HFFc6 (cell line): ENCODE data around the gene FBXL17. TPM values are rescaled to one million over a fixed set of nuclear protein-coding genes. Genes with fewer than 3 reads are reported as not detected.

Experiments used
- DNase-seq: peaks from one replicate; pipeline ENCODE4 v3.0.0-alpha.2; 2018
- H3K27ac Mint-ChIP-seq: 2 replicates; pipeline ENCODE4 v1.8.0; 2020; ENCODE audit warnings: mild to moderate bottlenecking, mixed read lengths
- H3K27me3 Mint-ChIP-seq: 2 replicates; pipeline ENCODE4 v1.8.0; 2021; ENCODE audit warnings: mild to moderate bottlenecking, moderate library complexity, mixed read lengths; ENCODE audit not compliant: insufficient read depth
- H3K36me3 Mint-ChIP-seq: 2 replicates; pipeline ENCODE4 v1.8.0; 2021; ENCODE audit warnings: low read depth, mixed read lengths
- H3K4me1 Mint-ChIP-seq: 2 replicates; pipeline ENCODE4 v1.8.0; 2020; ENCODE audit warnings: low read depth, mixed read lengths
- H3K4me3 Mint-ChIP-seq: 2 replicates; pipeline ENCODE4 v1.8.0; 2020; ENCODE audit warnings: mild to moderate bottlenecking, moderate library complexity, mixed read lengths
- H3K9me3 Mint-ChIP-seq: 2 replicates; pipeline ENCODE4 v1.8.0; 2020; ENCODE audit warnings: mild to moderate bottlenecking, mixed read lengths
- total RNA-seq, 6 experiments: library from RNA; stranded (reverse); fragmentation: NEBNext Ultra II Directional; extraction: Animal tissue kit (Norgen Biotek cat#: 25700); gene quantifications; 2 replicates in 1 of 6; 3 replicates in 5 of 6; pipeline ENCODE4 v1.2.3, GENCODE V29; 2021
- TF ChIP-seq, protein P1 (sequence below): fragments of 200-600 bp; sonication (generic); IDR thresholded peaks from 2 replicates; pipeline ENCODE4 v1.5.0; 2021; ENCODE audit warnings: antibody characterized with exemption, mild to moderate bottlenecking

FBXL17 gene
- total RNA-seq, 6 experiments from 2014 or later = 8.2 to 13.1 (median 10.8) TPM

DNA sequence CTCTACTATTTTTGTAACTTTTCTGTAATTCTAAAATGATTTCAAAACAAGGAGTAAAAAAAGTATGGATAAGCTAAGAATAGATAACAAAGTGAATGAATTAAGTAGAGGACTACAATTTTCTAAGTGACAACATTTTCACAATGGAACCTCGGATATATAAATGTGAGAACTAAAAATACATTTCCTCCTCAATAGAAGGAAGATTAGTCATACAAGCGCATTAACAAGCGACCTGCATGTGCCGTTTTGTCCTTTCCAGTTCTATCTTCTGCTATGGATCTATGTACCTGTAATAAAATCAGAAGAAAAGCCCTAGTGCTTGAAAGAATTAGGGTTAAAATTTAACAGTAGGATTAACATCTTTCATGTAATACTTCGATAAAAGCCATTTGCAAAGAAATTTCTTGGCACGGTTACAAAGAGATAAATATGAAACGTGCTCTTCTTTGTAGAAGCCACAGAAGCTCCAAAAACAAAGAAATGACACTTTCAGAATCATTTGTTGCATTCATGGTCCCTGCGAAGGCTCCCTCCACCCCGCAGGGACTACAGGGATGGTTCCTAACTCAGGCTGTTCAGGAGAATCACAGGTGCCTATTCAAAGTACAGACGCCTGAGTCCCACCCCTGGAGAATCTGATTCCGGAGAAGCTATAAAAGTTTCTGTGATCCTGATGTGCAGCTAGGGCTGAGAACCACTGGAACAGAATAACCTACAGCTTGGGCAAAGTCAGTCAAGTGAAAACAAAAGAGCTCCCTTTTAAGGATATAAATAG, 494.5 kb downstream of the FBXL17 start:
- Mint-ChIP-seq H3K9me3 (no peaks in the 10 kb centered on the region; the same call in 1 of the 2 replicates), H3K27ac (no peak overlapping the region), H3K4me3 (no peak overlapping the region), H3K27me3 (no peaks in the 10 kb centered on the region), H3K4me1 (no peaks in the 10 kb centered on the region), H3K36me3 (no peaks in the 10 kb centered on the region)
- TF ChIP-seq, protein P1, sequence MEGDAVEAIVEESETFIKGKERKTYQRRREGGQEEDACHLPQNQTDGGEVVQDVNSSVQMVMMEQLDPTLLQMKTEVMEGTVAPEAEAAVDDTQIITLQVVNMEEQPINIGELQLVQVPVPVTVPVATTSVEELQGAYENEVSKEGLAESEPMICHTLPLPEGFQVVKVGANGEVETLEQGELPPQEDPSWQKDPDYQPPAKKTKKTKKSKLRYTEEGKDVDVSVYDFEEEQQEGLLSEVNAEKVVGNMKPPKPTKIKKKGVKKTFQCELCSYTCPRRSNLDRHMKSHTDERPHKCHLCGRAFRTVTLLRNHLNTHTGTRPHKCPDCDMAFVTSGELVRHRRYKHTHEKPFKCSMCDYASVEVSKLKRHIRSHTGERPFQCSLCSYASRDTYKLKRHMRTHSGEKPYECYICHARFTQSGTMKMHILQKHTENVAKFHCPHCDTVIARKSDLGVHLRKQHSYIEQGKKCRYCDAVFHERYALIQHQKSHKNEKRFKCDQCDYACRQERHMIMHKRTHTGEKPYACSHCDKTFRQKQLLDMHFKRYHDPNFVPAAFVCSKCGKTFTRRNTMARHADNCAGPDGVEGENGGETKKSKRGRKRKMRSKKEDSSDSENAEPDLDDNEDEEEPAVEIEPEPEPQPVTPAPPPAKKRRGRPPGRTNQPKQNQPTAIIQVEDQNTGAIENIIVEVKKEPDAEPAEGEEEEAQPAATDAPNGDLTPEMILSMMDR = no peak
- no peak for DNase-seq

DNA sequence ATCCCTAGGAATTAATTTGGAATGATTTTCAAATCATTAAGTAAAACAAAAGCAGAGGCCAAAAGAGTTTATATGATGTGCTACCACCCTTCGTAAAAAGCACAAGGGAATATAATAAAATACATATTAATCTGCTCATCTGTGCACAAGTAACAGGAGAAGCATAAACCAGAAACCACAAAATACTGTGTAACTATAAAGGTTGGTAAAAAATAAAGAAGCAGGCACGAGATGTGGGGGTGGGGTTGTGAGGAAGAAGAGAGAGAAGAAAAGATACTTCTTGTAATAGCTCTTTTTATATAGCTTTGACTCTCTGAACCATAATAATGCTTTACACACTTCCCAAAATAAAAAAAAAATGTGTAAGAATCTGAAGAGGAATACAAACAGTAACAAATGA, 496.3 kb downstream of the FBXL17 start:
- H3K4me1 Mint-ChIP-seq = no peaks in the 10 kb centered on the region
- no peak for DNase-seq
- no peaks in the 10 kb centered on the region for H3K27me3 Mint-ChIP-seq
- no peaks in the 10 kb centered on the region; the same call in 1 of the 2 replicates for H3K9me3 Mint-ChIP-seq
- no peaks in the 10 kb centered on the region for H3K36me3 Mint-ChIP-seq
- no peak overlapping the region for H3K4me3 Mint-ChIP-seq
- TF ChIP-seq, protein P1 = no peak
- H3K27ac Mint-ChIP-seq = no peak overlapping the region

DNA sequence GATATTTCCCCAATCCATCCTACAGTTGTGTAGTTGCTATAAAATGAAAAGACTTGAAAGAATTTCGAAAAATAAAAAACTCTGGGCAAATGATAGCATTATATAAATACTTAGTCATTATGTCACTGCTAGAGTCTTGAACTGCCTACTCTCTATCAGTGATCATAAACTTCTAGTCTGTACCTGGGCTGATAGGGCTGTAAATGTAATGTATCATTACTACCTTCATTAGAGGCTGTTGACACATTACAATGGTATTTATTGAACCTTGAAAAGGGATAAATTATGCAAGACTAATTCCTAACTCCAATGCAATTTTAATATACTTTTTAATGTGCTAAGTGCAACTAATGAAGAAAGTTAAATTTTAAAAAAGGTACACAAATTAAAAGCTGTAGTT, 497.0 kb downstream of the FBXL17 start:
- Mint-ChIP-seq H3K4me1 (no peaks in the 10 kb centered on the region), H3K36me3 (no peaks in the 10 kb centered on the region), H3K27me3 (no peaks in the 10 kb centered on the region), H3K27ac (no peak overlapping the region), H3K4me3 (no peak overlapping the region), H3K9me3 (no peaks in the 10 kb centered on the region; the same call in 1 of the 2 replicates)
- DNase-seq = no peak
- TF ChIP-seq, protein P1 = no peak

DNA sequence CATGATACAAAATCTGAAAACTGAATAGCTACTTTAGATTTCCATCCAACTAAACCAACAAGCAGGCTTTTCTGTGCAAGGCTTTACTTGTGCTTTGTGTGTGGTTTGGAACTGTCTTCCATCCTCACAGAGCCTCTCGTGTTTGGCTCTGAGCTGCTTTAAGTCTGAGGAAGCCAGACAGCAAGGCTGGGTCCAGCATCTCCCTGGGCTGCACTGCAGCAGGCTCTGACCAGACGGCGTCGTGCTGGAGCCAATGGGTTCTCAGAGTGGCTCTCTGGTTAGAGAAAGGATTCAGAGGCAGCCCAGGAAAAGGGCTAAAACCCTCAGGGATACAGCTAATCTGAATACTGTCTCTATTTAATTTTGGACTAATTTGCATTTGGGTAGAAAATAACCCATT, 503.2 kb downstream of the FBXL17 start:
- Mint-ChIP-seq H3K27me3 (no peaks in the 10 kb centered on the region; the same call in 1 of the 2 replicates), H3K36me3 (no peaks in the 10 kb centered on the region; the same call in 1 of the 2 replicates), H3K4me3 (no peak overlapping the region), H3K4me1 (peaks cover 16% of the 10 kb centered on the region; the same call in 1 of the 2 replicates), H3K27ac (no peak overlapping the region), H3K9me3 (no peaks in the 10 kb centered on the region; the same call in 1 of the 2 replicates)
- DNase-seq = no peak
- TF ChIP-seq, protein P1 = no peak

DNA sequence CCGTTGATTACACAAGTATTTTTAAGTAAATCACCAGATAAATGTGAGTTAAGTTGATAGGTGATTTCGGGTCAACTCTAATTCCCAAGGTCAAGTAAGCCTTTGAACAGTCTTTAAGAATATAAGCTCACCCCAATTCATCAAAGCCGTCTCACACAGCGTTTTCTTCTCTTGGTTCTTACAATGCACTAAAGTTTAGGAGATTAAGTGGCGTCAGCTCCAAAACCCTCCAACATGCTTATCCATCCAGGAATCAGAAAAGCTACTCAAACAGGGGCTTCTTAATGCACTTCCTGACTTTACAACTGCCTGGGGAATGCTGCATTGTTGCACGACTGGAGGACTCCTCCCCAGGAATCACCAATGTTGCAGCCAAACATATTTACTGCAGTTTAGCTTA, 505.0 kb downstream of the FBXL17 start:
- H3K4me1 Mint-ChIP-seq = peaks cover 16% of the 10 kb centered on the region; the same call in 1 of the 2 replicates
- no peak overlapping the region for H3K4me3 Mint-ChIP-seq
- H3K27ac Mint-ChIP-seq = no peak overlapping the region
- no peaks in the 10 kb centered on the region; the same call in 1 of the 2 replicates for H3K27me3 Mint-ChIP-seq
- DNase-seq = no peak
- no peaks in the 10 kb centered on the region; the same call in 1 of the 2 replicates for H3K9me3 Mint-ChIP-seq
- TF ChIP-seq, protein P1 = no peak
- no peaks in the 10 kb centered on the region; the same call in 1 of the 2 replicates for H3K36me3 Mint-ChIP-seq
